ENCODE data around the gene PGAP2. TPM values are rescaled to one million over a fixed set of nuclear protein-coding genes. Genes with fewer than 3 reads are reported as not detected.

PGAP2 gene
- total and polyA plus RNA-seq, 2 of the 4 experiments (the other 2 are of a cell fraction), result 10.6 to 31.3 TPM

DNA sequence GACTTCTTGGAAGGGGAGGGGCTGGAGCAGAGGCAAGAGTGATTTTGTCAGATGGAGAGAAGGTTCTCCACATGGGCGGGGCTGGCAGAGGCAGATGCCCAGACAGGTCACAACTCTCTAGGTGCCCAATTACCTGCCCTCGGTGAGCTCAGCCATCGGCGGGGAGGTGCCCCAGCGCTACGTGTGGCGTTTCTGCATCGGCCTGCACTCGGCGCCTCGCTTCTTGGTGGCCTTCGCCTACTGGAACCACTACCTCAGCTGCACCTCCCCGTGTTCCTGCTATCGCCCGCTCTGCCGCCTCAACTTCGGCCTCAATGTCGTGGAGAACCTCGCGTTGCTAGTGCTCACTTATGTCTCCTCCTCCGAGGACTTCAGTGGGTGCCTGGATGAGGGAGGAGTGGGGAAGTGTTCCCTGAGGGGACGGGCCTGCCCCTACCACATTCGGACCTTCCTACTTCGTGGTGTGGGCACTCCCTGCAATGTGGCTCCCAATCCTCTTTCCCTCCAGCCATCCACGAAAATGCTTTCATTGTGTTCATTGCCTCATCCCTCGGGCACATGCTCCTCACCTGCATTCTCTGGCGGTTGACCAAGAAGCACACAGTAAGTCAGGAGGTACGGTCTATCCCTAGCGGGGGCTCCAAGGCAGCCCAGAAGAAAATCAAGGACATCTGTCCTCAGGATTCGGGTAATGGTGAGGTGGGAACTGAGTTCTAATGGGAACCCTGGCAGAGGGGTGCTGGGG is 15.6 kb downstream of the PGAP2 start:
- H4K8ac ChIP-seq (ENCODE audit: low read depth in 2 of 2, low read length in 2 of 2), result no peak overlapping the region
- H3K14ac ChIP-seq (replicated peaks; ENCODE audit: low read depth, low read length), result no peak overlapping the region
- H2BK120ac ChIP-seq (ENCODE audit: low read depth, low read length), result no peak overlapping the region
- no peak overlapping the region for H3K27ac ChIP-seq (ENCODE audit: insufficient read depth, low read length)
- peak overlapping the region; percentile 17; the same call in 1 of the 2 replicates for H2AK5ac ChIP-seq (ENCODE audit: low read depth, low read length)
- ChIA-PET POLR2A (ENCODE audit: unreplicated experiment) (no interaction called here), CTCF (interaction anchor here (0.6 kb wide), 1 partner anchor 26 kb away, joined by 5 read pairs; no protein-coding TSS in a partner anchor)
- peaks cover 15% of the 10 kb centered on the region; the same call in 1 of the 2 replicates for H4K20me1 ChIP-seq (ENCODE audit: insufficient read depth, low read length)
- H3K9me1 ChIP-seq (ENCODE audit: insufficient read depth, low read length), result peaks cover 21% of the 10 kb centered on the region; the same call in 1 of the 2 replicates
- H3K9me3 ChIP-seq (ENCODE audit: control insufficient read depth, insufficient read depth, low read length), result no peaks in the 10 kb centered on the region
- H3K18ac ChIP-seq (ENCODE audit: low read depth, low read length), result no peak overlapping the region
- no peak overlapping the region for H2BK5ac ChIP-seq (ENCODE audit: low read depth, low read length, poor library complexity, severe bottlenecking)
- dilution Hi-C loops (cut with HindIII; ENCODE audit: low sequenced_read_pairs, unreplicated experiment), result no loop called here
- H2AFZ ChIP-seq (replicated peaks; ENCODE audit: low read length, poor library complexity), result no peak overlapping the region
- H3K27me3 ChIP-seq (ENCODE audit: control insufficient read depth, insufficient read depth, low read length), result no peaks in the 10 kb centered on the region
- peaks cover 38% of the 10 kb centered on the region for H3K36me3 ChIP-seq (ENCODE audit: control insufficient read depth, insufficient read depth, low read length)
- H4K91ac ChIP-seq (ENCODE audit: insufficient read depth, low read depth, low read length), result no peak overlapping the region
- H3K9ac ChIP-seq (ENCODE audit: low read depth, low read length), result no peak overlapping the region
- ATAC-seq (ENCODE audit: low read depth) (no peak), DNase-seq (no peak)
- no peak overlapping the region for H3K56ac ChIP-seq (ENCODE audit: extremely low read depth, insufficient read depth, low read length)
- H4K5ac ChIP-seq (ENCODE audit: low read depth, low read length), result no peak overlapping the region
- BruUV-seq (replicated peaks), result no TSS peak
- peaks cover 12 to 29% of the 10 kb centered on the region in 2 experiments for H3K79me1 ChIP-seq (ENCODE audit: low read depth in 1 of 2, low read length in 2 of 2)
- WGBS, 2 experiments (ENCODE audit: extremely low coverage in 2 of 2, insufficient read length in 1 of 2), result 95% methylated on average over 14 of the region's 30 CpGs; no CpG with 5 or more reads in 1 of the 2 experiments
- peak overlapping the region; percentile 23 for H2AK9ac ChIP-seq (replicated peaks; ENCODE audit: low read depth, low read length, poor library complexity)
- no peak overlapping the region for H2BK20ac ChIP-seq (ENCODE audit: low read depth, low read length)
- no peak overlapping the region for H3K23ac ChIP-seq (ENCODE audit: low read depth, low read length)
- H3K4me3 ChIP-seq (ENCODE audit: insufficient read depth, low read depth, low read length), result no peak overlapping the region
- no peak overlapping the region for H2BK15ac ChIP-seq (ENCODE audit: low read depth, low read length)
- intact Hi-C loops (cut with micrococcal nuclease), result no loop called here
- no peak overlapping the region for H3K4me2 ChIP-seq (ENCODE audit: low read depth, low read length)
- peaks cover 4% of the 10 kb centered on the region for H3K4me1 ChIP-seq (ENCODE audit: control insufficient read depth, insufficient read depth, low read length)
- in situ Hi-C loops (cut with MboI; ENCODE audit: low sequenced_read_pairs), result no loop called here
- no peak overlapping the region for H3K4ac ChIP-seq (ENCODE audit: low read depth, low read length)
- TF ChIP-seq FOS (IDR thresholded peaks at IDR 0.05; ENCODE audit: low read depth, low read length) (no peak), MXI1 (IDR thresholded peaks at IDR 0.05; ENCODE audit: borderline replicate concordance, low read depth, low read length) (no peak), RCOR1 (IDR thresholded peaks at IDR 0.05; ENCODE audit: insufficient replicate concordance, low read length) (no peak), BHLHE40 (IDR thresholded peaks at IDR 0.05; ENCODE audit: low read depth, low read length) (no peak), POLR2A (IDR thresholded peaks at IDR 0.05; ENCODE audit: low read depth, low read length) (no peak), CHD1 (IDR thresholded peaks at IDR 0.05; ENCODE audit: low read depth, low read length) (no peak), RAD21 (IDR thresholded peaks at IDR 0.05; ENCODE audit: low read length) (no peak), MAFK (IDR thresholded peaks at IDR 0.05; ENCODE audit: low read depth, low read length) (no peak), RFX5 (IDR thresholded peaks at IDR 0.05; ENCODE audit: low read depth, low read length) (no peak), SMC3 (IDR thresholded peaks at IDR 0.05; ENCODE audit: low read depth, low read length) (no peak), MAZ (IDR thresholded peaks at IDR 0.05; ENCODE audit: borderline replicate concordance, low read depth, low read length) (no peak), NFE2L2 (IDR thresholded peaks at IDR 0.05; ENCODE audit: low read depth, low read length) (no peak)
- TF ChIP-seq, protein P1, sequence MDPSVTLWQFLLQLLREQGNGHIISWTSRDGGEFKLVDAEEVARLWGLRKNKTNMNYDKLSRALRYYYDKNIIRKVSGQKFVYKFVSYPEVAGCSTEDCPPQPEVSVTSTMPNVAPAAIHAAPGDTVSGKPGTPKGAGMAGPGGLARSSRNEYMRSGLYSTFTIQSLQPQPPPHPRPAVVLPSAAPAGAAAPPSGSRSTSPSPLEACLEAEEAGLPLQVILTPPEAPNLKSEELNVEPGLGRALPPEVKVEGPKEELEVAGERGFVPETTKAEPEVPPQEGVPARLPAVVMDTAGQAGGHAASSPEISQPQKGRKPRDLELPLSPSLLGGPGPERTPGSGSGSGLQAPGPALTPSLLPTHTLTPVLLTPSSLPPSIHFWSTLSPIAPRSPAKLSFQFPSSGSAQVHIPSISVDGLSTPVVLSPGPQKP (IDR thresholded peaks at IDR 0.05; ENCODE audit: borderline replicate concordance, low read depth, low read length), result no peak
- TF ChIP-seq, protein P2, sequence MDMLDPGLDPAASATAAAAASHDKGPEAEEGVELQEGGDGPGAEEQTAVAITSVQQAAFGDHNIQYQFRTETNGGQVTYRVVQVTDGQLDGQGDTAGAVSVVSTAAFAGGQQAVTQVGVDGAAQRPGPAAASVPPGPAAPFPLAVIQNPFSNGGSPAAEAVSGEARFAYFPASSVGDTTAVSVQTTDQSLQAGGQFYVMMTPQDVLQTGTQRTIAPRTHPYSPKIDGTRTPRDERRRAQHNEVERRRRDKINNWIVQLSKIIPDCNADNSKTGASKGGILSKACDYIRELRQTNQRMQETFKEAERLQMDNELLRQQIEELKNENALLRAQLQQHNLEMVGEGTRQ (IDR thresholded peaks at IDR 0.05; ENCODE audit: low read depth, low read length), result no peak
- TF ChIP-seq, protein P3, sequence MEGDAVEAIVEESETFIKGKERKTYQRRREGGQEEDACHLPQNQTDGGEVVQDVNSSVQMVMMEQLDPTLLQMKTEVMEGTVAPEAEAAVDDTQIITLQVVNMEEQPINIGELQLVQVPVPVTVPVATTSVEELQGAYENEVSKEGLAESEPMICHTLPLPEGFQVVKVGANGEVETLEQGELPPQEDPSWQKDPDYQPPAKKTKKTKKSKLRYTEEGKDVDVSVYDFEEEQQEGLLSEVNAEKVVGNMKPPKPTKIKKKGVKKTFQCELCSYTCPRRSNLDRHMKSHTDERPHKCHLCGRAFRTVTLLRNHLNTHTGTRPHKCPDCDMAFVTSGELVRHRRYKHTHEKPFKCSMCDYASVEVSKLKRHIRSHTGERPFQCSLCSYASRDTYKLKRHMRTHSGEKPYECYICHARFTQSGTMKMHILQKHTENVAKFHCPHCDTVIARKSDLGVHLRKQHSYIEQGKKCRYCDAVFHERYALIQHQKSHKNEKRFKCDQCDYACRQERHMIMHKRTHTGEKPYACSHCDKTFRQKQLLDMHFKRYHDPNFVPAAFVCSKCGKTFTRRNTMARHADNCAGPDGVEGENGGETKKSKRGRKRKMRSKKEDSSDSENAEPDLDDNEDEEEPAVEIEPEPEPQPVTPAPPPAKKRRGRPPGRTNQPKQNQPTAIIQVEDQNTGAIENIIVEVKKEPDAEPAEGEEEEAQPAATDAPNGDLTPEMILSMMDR (conservative IDR thresholded peaks at IDR 0.05; ENCODE audit: low read depth, low read length), result no peak
